Myometrial cell (primary cell): Measurements from ENCODE around the gene SP8. TPM values are rescaled to one million over a fixed set of nuclear protein-coding genes. Genes with fewer than 3 reads are reported as not detected.

ENCODE experiments used
- total RNA-seq: library from RNA; depleted of rRNA; stranded (reverse); fragments of >200 nt; gene quantifications from 2 replicates; pipeline ENCODE4 v1.2.3, GENCODE V29; 2015

SP8 gene
- not detected in 2 replicates for total RNA-seq

GRCh38 chr7:20786779-20787659 is at the start of gene SP8:
SP8 (minus strand) TSS chr7:20786886; CDS start chr7:20786798, 88 bp downstream.

Other genes with a start within 250 kb of the SP8 start
- not detected in 2 replicates for gene ABCB5, start 171.2 kb downstream of the SP8 start, total RNA-seq